ENCODE measurements around the gene PTGDR2. TPM values are rescaled to one million over a fixed set of nuclear protein-coding genes. Genes with fewer than 3 reads are reported as not detected.

The PTGDR2 gene
- total RNA-seq, 1 donor from 2014 or later = not detected

GRCh38 chr11:60872961-60873524 is 17.3 kb upstream of the PTGDR2 start:
- Histone ChIP-seq H3K27me3 (ENCODE audit: insufficient read depth, low read length) (peaks cover 3% of the 10 kb centered on the region), H3K4me1 (ENCODE audit: insufficient read depth, low read length) (peaks cover 18% of the 10 kb centered on the region), H2AFZ (ENCODE audit: low read depth, low read length) (no peak overlapping the region), H3K9ac (ENCODE audit: low read length) (peak overlapping the region; percentile 9), H3K79me2 (ENCODE audit: insufficient read depth, low read length) (no peaks in the 10 kb centered on the region), H4K20me1 (ENCODE audit: insufficient read depth, low read length) (no peaks in the 10 kb centered on the region), H3K4me3 (ENCODE audit: insufficient read depth, low read depth, low read length) (no peak overlapping the region), H3K9me3 (ENCODE audit: insufficient read depth, low read depth, low read length) (no peaks in the 10 kb centered on the region), H3K4me2 (ENCODE audit: low read length) (peak overlapping the region; percentile 70), H3K27ac (ENCODE audit: low read depth, low read length) (no peak overlapping the region), H3K36me3 (ENCODE audit: insufficient read depth, low read length) (no peaks in the 10 kb centered on the region)
- peaks cover 6% of the 10 kb centered on the region for H3K27me3 Mint-ChIP-seq (ENCODE audit: low read depth, unreplicated experiment)
- DNase-seq (ENCODE audit: low read depth) (peak; percentile 76), FAIRE-seq (no peak)
- H3K27ac Mint-ChIP-seq (ENCODE audit: unreplicated experiment) = no peak overlapping the region
- H3K4me1 Mint-ChIP-seq (ENCODE audit: low read depth, unreplicated experiment) = peaks cover 8% of the 10 kb centered on the region
- peak overlapping the region; percentile 71 for H3K4me3 Mint-ChIP-seq (ENCODE audit: unreplicated experiment)
- TF ChIP-seq, protein P1, sequence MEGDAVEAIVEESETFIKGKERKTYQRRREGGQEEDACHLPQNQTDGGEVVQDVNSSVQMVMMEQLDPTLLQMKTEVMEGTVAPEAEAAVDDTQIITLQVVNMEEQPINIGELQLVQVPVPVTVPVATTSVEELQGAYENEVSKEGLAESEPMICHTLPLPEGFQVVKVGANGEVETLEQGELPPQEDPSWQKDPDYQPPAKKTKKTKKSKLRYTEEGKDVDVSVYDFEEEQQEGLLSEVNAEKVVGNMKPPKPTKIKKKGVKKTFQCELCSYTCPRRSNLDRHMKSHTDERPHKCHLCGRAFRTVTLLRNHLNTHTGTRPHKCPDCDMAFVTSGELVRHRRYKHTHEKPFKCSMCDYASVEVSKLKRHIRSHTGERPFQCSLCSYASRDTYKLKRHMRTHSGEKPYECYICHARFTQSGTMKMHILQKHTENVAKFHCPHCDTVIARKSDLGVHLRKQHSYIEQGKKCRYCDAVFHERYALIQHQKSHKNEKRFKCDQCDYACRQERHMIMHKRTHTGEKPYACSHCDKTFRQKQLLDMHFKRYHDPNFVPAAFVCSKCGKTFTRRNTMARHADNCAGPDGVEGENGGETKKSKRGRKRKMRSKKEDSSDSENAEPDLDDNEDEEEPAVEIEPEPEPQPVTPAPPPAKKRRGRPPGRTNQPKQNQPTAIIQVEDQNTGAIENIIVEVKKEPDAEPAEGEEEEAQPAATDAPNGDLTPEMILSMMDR (IDR thresholded peaks at IDR 0.05; ENCODE audit: insufficient read depth, low read depth, low read length) = no peak
- no peak for TF ChIP-seq EZH2 (IDR thresholded peaks at IDR 0.05; ENCODE audit: insufficient read depth, low read length)
- H3K9me3 Mint-ChIP-seq (ENCODE audit: unreplicated experiment) = no peaks in the 10 kb centered on the region
- H3K36me3 Mint-ChIP-seq (ENCODE audit: low read depth, unreplicated experiment) = no peaks in the 10 kb centered on the region

GRCh38 chr11:60872124-60872960 is 16.6 kb upstream of the PTGDR2 start:
- Histone ChIP-seq H3K36me3 (ENCODE audit: insufficient read depth, low read length) (no peaks in the 10 kb centered on the region), H3K4me3 (ENCODE audit: insufficient read depth, low read depth, low read length) (no peak overlapping the region), H3K9me3 (ENCODE audit: insufficient read depth, low read depth, low read length) (no peaks in the 10 kb centered on the region), H3K4me2 (ENCODE audit: low read length) (peak overlapping the region; percentile 70), H3K27me3 (ENCODE audit: insufficient read depth, low read length) (peaks cover 3% of the 10 kb centered on the region), H3K9ac (ENCODE audit: low read length) (no peak overlapping the region), H2AFZ (ENCODE audit: low read depth, low read length) (no peak overlapping the region), H3K79me2 (ENCODE audit: insufficient read depth, low read length) (no peaks in the 10 kb centered on the region), H4K20me1 (ENCODE audit: insufficient read depth, low read length) (no peaks in the 10 kb centered on the region), H3K27ac (ENCODE audit: low read depth, low read length) (no peak overlapping the region), H3K4me1 (ENCODE audit: insufficient read depth, low read length) (peaks cover 18% of the 10 kb centered on the region)
- FAIRE-seq (no peak), DNase-seq (ENCODE audit: low read depth) (peak; percentile 30)
- TF ChIP-seq, protein P1 (IDR thresholded peaks at IDR 0.05; ENCODE audit: insufficient read depth, low read depth, low read length) = no peak
- no peak for TF ChIP-seq EZH2 (IDR thresholded peaks at IDR 0.05; ENCODE audit: insufficient read depth, low read length)
- peaks cover 8% of the 10 kb centered on the region for H3K4me1 Mint-ChIP-seq (ENCODE audit: low read depth, unreplicated experiment)
- H3K36me3 Mint-ChIP-seq (ENCODE audit: low read depth, unreplicated experiment) = no peaks in the 10 kb centered on the region
- H3K4me3 Mint-ChIP-seq (ENCODE audit: unreplicated experiment) = no peak overlapping the region
- peaks cover 6% of the 10 kb centered on the region for H3K27me3 Mint-ChIP-seq (ENCODE audit: low read depth, unreplicated experiment)
- no peak overlapping the region for H3K27ac Mint-ChIP-seq (ENCODE audit: unreplicated experiment)
- no peaks in the 10 kb centered on the region for H3K9me3 Mint-ChIP-seq (ENCODE audit: unreplicated experiment)
